ENCODE data around the gene MAGI2. TPM values are rescaled to one million over a fixed set of nuclear protein-coding genes. Genes with fewer than 3 reads are reported as not detected.

MAGI2 gene
- total and polyA plus RNA-seq, 2 experiments from 2014 or later, result 10.4 to 26.4 TPM

GRCh38 chr7:78254726-78255055 is 1198.8 kb downstream of the MAGI2 start:
- no peaks in the 10 kb centered on the region for H3K9me2 ChIP-seq (ENCODE audit: insufficient read depth)
- H3K27ac Mint-ChIP-seq, result no peak overlapping the region
- H3K4me3 Mint-ChIP-seq, result no peak overlapping the region
- no peaks in the 10 kb centered on the region for H3K27me3 Mint-ChIP-seq (ENCODE audit: insufficient read depth, low read depth, poor library complexity)
- no peaks in the 10 kb centered on the region for H3K36me3 ChIP-seq (ENCODE audit: insufficient read depth)
- no peak overlapping the region for H3K4me2 ChIP-seq
- no peaks in the 10 kb centered on the region for H3K4me1 ChIP-seq (ENCODE audit: insufficient read depth)
- no peak overlapping the region for H3K4me3 ChIP-seq
- H3K27ac ChIP-seq (ENCODE audit: low read depth), result no peak overlapping the region
- no peaks in the 10 kb centered on the region for H3K36me3 Mint-ChIP-seq (ENCODE audit: low read depth)
- H3K9me3 Mint-ChIP-seq, result no peaks in the 10 kb centered on the region
- H2AFZ ChIP-seq, result no peak overlapping the region
- H3K4me1 Mint-ChIP-seq, result peaks cover 2% of the 10 kb centered on the region; the same call in 2 of the 3 replicates
- DNase-seq (ENCODE audit: low spot score) (no peak), ATAC-seq (no peak)
- no peaks in the 10 kb centered on the region for H3K27me3 ChIP-seq (ENCODE audit: insufficient read depth)
- no peaks in the 10 kb centered on the region for H3K79me2 ChIP-seq (replicated peaks; ENCODE audit: insufficient read depth)
- H3F3A ChIP-seq (replicated peaks; ENCODE audit: low read depth), result no peaks in the 10 kb centered on the region
- no peaks in the 10 kb centered on the region for H4K20me1 ChIP-seq (replicated peaks; ENCODE audit: insufficient read depth)
- no peak for TF ChIP-seq NANOG (IDR thresholded peaks at IDR 0.05; ENCODE audit: borderline replicate concordance)
- TF ChIP-seq ZNF462 (CRISPR knock-in tag; IDR thresholded peaks at IDR 0.05), result no peak
- TF ChIP-seq JUNB (IDR thresholded peaks at IDR 0.05; ENCODE audit: unreplicated experiment), result no peak
- TF ChIP-seq EZH2 (IDR thresholded peaks at IDR 0.05; ENCODE audit: low read depth, unreplicated experiment), result no peak

- no peaks in the 10 kb centered on the region for H3K9me2 ChIP-seq (ENCODE audit: insufficient read depth)
- H3K27ac Mint-ChIP-seq, result no peak overlapping the region
- no peak overlapping the region for H3K27ac ChIP-seq (ENCODE audit: low read depth)
- H3K79me2 ChIP-seq (replicated peaks; ENCODE audit: insufficient read depth), result no peaks in the 10 kb centered on the region
- H3K9me3 Mint-ChIP-seq, result peaks cover 5% of the 10 kb centered on the region; the same call in 2 of the 3 replicates
- H3F3A ChIP-seq (replicated peaks; ENCODE audit: low read depth), result no peaks in the 10 kb centered on the region
- H3K36me3 ChIP-seq (ENCODE audit: insufficient read depth), result no peaks in the 10 kb centered on the region
- no peak overlapping the region for H3K4me3 ChIP-seq
- H2AFZ ChIP-seq, result no peak overlapping the region
- no peaks in the 10 kb centered on the region for H3K4me1 Mint-ChIP-seq
- H3K27me3 ChIP-seq (ENCODE audit: insufficient read depth), result no peaks in the 10 kb centered on the region
- no peak overlapping the region for H3K4me2 ChIP-seq
- H3K27me3 Mint-ChIP-seq (ENCODE audit: insufficient read depth, low read depth, poor library complexity), result no peaks in the 10 kb centered on the region
- H3K4me1 ChIP-seq (ENCODE audit: insufficient read depth), result no peaks in the 10 kb centered on the region
- no peak for ATAC-seq
- no peak overlapping the region for H3K4me3 Mint-ChIP-seq
- no peaks in the 10 kb centered on the region for H4K20me1 ChIP-seq (replicated peaks; ENCODE audit: insufficient read depth)
- DNase-seq (ENCODE audit: low spot score), result no peak
- peaks cover 4% of the 10 kb centered on the region; the same call in 2 of the 3 replicates for H3K36me3 Mint-ChIP-seq (ENCODE audit: low read depth)
- TF ChIP-seq JUNB (IDR thresholded peaks at IDR 0.05; ENCODE audit: unreplicated experiment), result no peak
- TF ChIP-seq ETS1 (IDR thresholded peaks at IDR 0.05), result no peak
- TF ChIP-seq POLR2AphosphoS5 (IDR thresholded peaks at IDR 0.05; ENCODE audit: low read depth), result no peak
- no peak for TF ChIP-seq REST (IDR thresholded peaks at IDR 0.05; ENCODE audit: unreplicated experiment)
- no peak for TF ChIP-seq CTCF (conservative IDR thresholded peaks at IDR 0.05; ENCODE audit: low read depth in 2 of 2)
Observed at GRCh38 chr7:78253850-78254725, 1199.4 kb downstream of the MAGI2 start.
